Chondrocyte (in vitro differentiated cells): ENCODE measurements around the gene CBLL1. TPM values are rescaled to one million over a fixed set of nuclear protein-coding genes. Genes with fewer than 3 reads are reported as not detected.

Experiments
- DNase-seq: peaks from one replicate; pipeline ENCODE4 v3.0.0; 2021; ENCODE audit warnings: mixed read lengths, low spot score
- H3K27ac Mint-ChIP-seq: one replicate; pipeline ENCODE4 v1.8.0; 2021; ENCODE audit warnings: mild to moderate bottlenecking, moderate library complexity, mixed read lengths; ENCODE audit not compliant: unreplicated experiment
- H3K27me3 Mint-ChIP-seq: 2 replicates; pipeline ENCODE4 v1.8.0; 2021; ENCODE audit warnings: low read depth, mixed read lengths
- H3K36me3 Mint-ChIP-seq: 2 replicates; pipeline ENCODE4 v1.8.0; 2021; ENCODE audit warnings: low read depth, mixed read lengths
- H3K4me1 Mint-ChIP-seq: 2 replicates; pipeline ENCODE4 v1.8.0; 2021; ENCODE audit warnings: low read depth, mild to moderate bottlenecking, mixed read lengths
- H3K4me3 Mint-ChIP-seq: one replicate; pipeline ENCODE4 v1.8.0; 2021; ENCODE audit warnings: mild to moderate bottlenecking, moderate library complexity, mixed read lengths; ENCODE audit not compliant: unreplicated experiment
- H3K9me3 Mint-ChIP-seq: 2 replicates; pipeline ENCODE4 v1.8.0; 2021; ENCODE audit warnings: low read depth, mixed read lengths
- CTCF ChIP-seq: fragments of 200-600 bp; sonication (generic); IDR thresholded peaks from 2 replicates; pipeline ENCODE4 v1.5.0; 2021; ENCODE audit warnings: antibody characterized with exemption, mild to moderate bottlenecking, moderate library complexity
- total RNA-seq: library from RNA; stranded (reverse); gene quantifications from 3 replicates; pipeline ENCODE4 v1.2.1, GENCODE V29; 2021

Gene CBLL1
- total RNA-seq, 1 donor from 2014 or later = 17.4 TPM

GRCh38 chr7:107711301-107711700 is 32.6 kb upstream of the CBLL1 start:
- no peak for DNase-seq
- H3K27ac Mint-ChIP-seq = no peak overlapping the region
- no peaks in the 10 kb centered on the region for H3K36me3 Mint-ChIP-seq
- H3K4me1 Mint-ChIP-seq = no peaks in the 10 kb centered on the region
- no peaks in the 10 kb centered on the region for H3K9me3 Mint-ChIP-seq
- TF ChIP-seq CTCF = no peak
- no peaks in the 10 kb centered on the region for H3K27me3 Mint-ChIP-seq
- no peak overlapping the region for H3K4me3 Mint-ChIP-seq

- DNase-seq = no peak
- H3K4me1 Mint-ChIP-seq = no peaks in the 10 kb centered on the region
- H3K27ac Mint-ChIP-seq = no peak overlapping the region
- no peak overlapping the region for H3K4me3 Mint-ChIP-seq
- no peak for TF ChIP-seq CTCF
- H3K36me3 Mint-ChIP-seq = no peaks in the 10 kb centered on the region
- no peaks in the 10 kb centered on the region for H3K9me3 Mint-ChIP-seq
- no peaks in the 10 kb centered on the region for H3K27me3 Mint-ChIP-seq
Measured at GRCh38 chr7:107712025-107712424, 31.9 kb upstream of the CBLL1 start.

- Mint-ChIP-seq H3K27ac (no peak overlapping the region), H3K9me3 (no peaks in the 10 kb centered on the region), H3K4me3 (no peak overlapping the region), H3K36me3 (no peaks in the 10 kb centered on the region), H3K4me1 (no peaks in the 10 kb centered on the region), H3K27me3 (no peaks in the 10 kb centered on the region)
- DNase-seq = no peak
- TF ChIP-seq CTCF = no peak
Measured at GRCh38 chr7:107712896-107713295, 31.0 kb upstream of the CBLL1 start.

GRCh38 chr7:107715531-107715930 is 28.4 kb upstream of the CBLL1 start:
- no peaks in the 10 kb centered on the region for H3K36me3 Mint-ChIP-seq
- no peak overlapping the region for H3K4me3 Mint-ChIP-seq
- no peak for TF ChIP-seq CTCF
- H3K4me1 Mint-ChIP-seq = no peaks in the 10 kb centered on the region
- peaks cover 3% of the 10 kb centered on the region for H3K27me3 Mint-ChIP-seq
- no peak overlapping the region for H3K27ac Mint-ChIP-seq
- no peak for DNase-seq
- no peaks in the 10 kb centered on the region for H3K9me3 Mint-ChIP-seq

GRCh38 chr7:107718456-107719193 is 25.3 kb upstream of the CBLL1 start:
- no peak for TF ChIP-seq CTCF
- no peak overlapping the region for H3K4me3 Mint-ChIP-seq
- no peaks in the 10 kb centered on the region for H3K9me3 Mint-ChIP-seq
- DNase-seq = no peak
- H3K36me3 Mint-ChIP-seq = no peaks in the 10 kb centered on the region
- no peak overlapping the region for H3K27ac Mint-ChIP-seq
- H3K4me1 Mint-ChIP-seq = no peaks in the 10 kb centered on the region
- peaks cover 5% of the 10 kb centered on the region for H3K27me3 Mint-ChIP-seq
